SK-N-SH treated with all-trans-retinoic acid at 6 μM for 48 hours (cell line): ENCODE data around the gene SLX4IP.

Experiments
- ATAC-seq: fragments of 200-7000 bp; cut with Tn5 transposase; 3 replicates; pipeline ENCODE4 v1.9.1; 2020; ENCODE audit warnings: mild to moderate bottlenecking, moderate library complexity
- ARNTL ChIP-seq: fragments of 450-650 bp; formaldehyde crosslinking; IDR thresholded peaks from 2 replicates; pipeline ENCODE4 v1.5.0; 2020; ENCODE audit warnings: low read depth, mild to moderate bottlenecking, moderate library complexity, borderline replicate concordance
- BACH2 ChIP-seq: fragments of 250-450 bp; sonication (Bioruptor Pico); IDR thresholded peaks from 2 replicates; pipeline ENCODE4 v1.9.0; 2021; ENCODE audit warnings: mild to moderate bottlenecking, borderline replicate concordance
- CREB5 ChIP-seq: fragments of 250-450 bp; sonication (Bioruptor Pico); IDR thresholded peaks from 2 replicates; pipeline ENCODE4 v1.5.1; 2020; ENCODE audit warnings: low read depth, mild to moderate bottlenecking, moderate library complexity
- CSDC2 ChIP-seq: fragments of 250-450 bp; sonication (Bioruptor Pico); IDR thresholded peaks from 2 replicates; pipeline ENCODE4 v1.5.0; 2020; ENCODE audit warnings: mild to moderate bottlenecking, moderate library complexity
- CSRNP3 ChIP-seq: fragments of 250-450 bp; sonication (Bioruptor Pico); IDR thresholded peaks from 2 replicates; pipeline ENCODE4 v1.5.1; 2021; ENCODE audit warnings: mild to moderate bottlenecking, moderate library complexity
- ESRRG ChIP-seq: fragments of 250-450 bp; sonication (Bioruptor Pico); IDR thresholded peaks from 2 replicates; pipeline ENCODE4 v1.6.1; 2021; ENCODE audit warnings: mild to moderate bottlenecking
- GLIS3 ChIP-seq: fragments of 250-450 bp; sonication (Bioruptor Pico); IDR thresholded peaks from 2 replicates; pipeline ENCODE4 v1.5.0; 2020; ENCODE audit warnings: mild to moderate bottlenecking, moderate library complexity
- ISL1 ChIP-seq: fragments of 250-450 bp; sonication (Bioruptor Pico); IDR thresholded peaks from 2 replicates; pipeline ENCODE4 v2.1.2; 2022; ENCODE audit warnings: mild to moderate bottlenecking, moderate library complexity
- OSR1 ChIP-seq: fragments of 250-450 bp; sonication (Bioruptor Pico); IDR thresholded peaks from 2 replicates; pipeline ENCODE4 v1.8.0; 2022; ENCODE audit warnings: moderate library complexity, mild to moderate bottlenecking, inconsistent platforms
- PATZ1 ChIP-seq: fragments of 250-450 bp; sonication (Bioruptor Pico); IDR thresholded peaks from 2 replicates; pipeline ENCODE4 v1.8.0; 2020; ENCODE audit warnings: mild to moderate bottlenecking, moderate library complexity, borderline replicate concordance
- POU6F1 ChIP-seq: fragments of 250-450 bp; sonication (Bioruptor Pico); IDR thresholded peaks from 2 replicates; pipeline ENCODE4 v1.8.0; 2021; ENCODE audit warnings: low read depth, mild to moderate bottlenecking, moderate library complexity, borderline replicate concordance
- PPARA ChIP-seq: fragments of 250-450 bp; sonication (Bioruptor Pico); IDR thresholded peaks from 2 replicates; pipeline ENCODE4 v1.5.0; 2020; ENCODE audit warnings: mild to moderate bottlenecking, borderline replicate concordance
- RARB ChIP-seq: fragments of 250-450 bp; sonication (Bioruptor Pico); IDR thresholded peaks from 2 replicates; pipeline ENCODE4 v1.8.0; 2021; ENCODE audit warnings: mild to moderate bottlenecking, moderate library complexity
- SNAI2 ChIP-seq: fragments of 250-450 bp; sonication (Bioruptor Pico); IDR thresholded peaks from 2 replicates; pipeline ENCODE4 v1.5.0; 2020; ENCODE audit warnings: mild to moderate bottlenecking, moderate library complexity
- TCF4 ChIP-seq: fragments of 250-450 bp; sonication (Bioruptor Pico); IDR thresholded peaks from 2 replicates; pipeline ENCODE4 v1.8.0; 2021; ENCODE audit warnings: mild to moderate bottlenecking, moderate library complexity, borderline replicate concordance
- TSHZ2 ChIP-seq: fragments of 250-450 bp; sonication (Bioruptor Pico); IDR thresholded peaks from 2 replicates; pipeline ENCODE4 v1.5.0; 2020; ENCODE audit warnings: mild to moderate bottlenecking, moderate library complexity
- ZC3H10 ChIP-seq: fragments of 250-450 bp; sonication (Bioruptor Pico); IDR thresholded peaks from 2 replicates; pipeline ENCODE4 v1.5.1; 2021; ENCODE audit warnings: mild to moderate bottlenecking, moderate library complexity
- ZFP3 ChIP-seq: fragments of 250-450 bp; sonication (Bioruptor Pico); IDR thresholded peaks from 2 replicates; pipeline ENCODE4 v1.5.0; 2020; ENCODE audit warnings: mild to moderate bottlenecking, moderate library complexity
- ZFP30 ChIP-seq: fragments of 450-650 bp; formaldehyde crosslinking; IDR thresholded peaks from 2 replicates; pipeline ENCODE4 v1.5.0; 2022; ENCODE audit warnings: mild to moderate bottlenecking, moderate library complexity
- ZNF70 ChIP-seq: fragments of 450-650 bp; formaldehyde crosslinking; IDR thresholded peaks from 2 replicates; pipeline ENCODE4 v1.5.0; 2020; ENCODE audit warnings: mild to moderate bottlenecking, moderate library complexity
- ZNF8 ChIP-seq: fragments of 450-650 bp; formaldehyde crosslinking; IDR thresholded peaks from 2 replicates; pipeline ENCODE4 v1.5.0; 2020; ENCODE audit warnings: mild to moderate bottlenecking, moderate library complexity

SLX4IP gene

GRCh38 chr20:10578607-10579006, 143.5 kb downstream of the SLX4IP start:
- no peak for TF ChIP-seq TSHZ2 (CRISPR knock-in tag)
- TF ChIP-seq ISL1 (CRISPR knock-in tag) = peak; percentile 96
- TF ChIP-seq PPARA (CRISPR knock-in tag) = no peak
- TF ChIP-seq PATZ1 (CRISPR knock-in tag) = peak; percentile 81; the same call in 1 of the 2 replicates
- TF ChIP-seq RARB = no peak
- no peak for TF ChIP-seq CSDC2 (CRISPR knock-in tag)
- TF ChIP-seq ZFP3 = peak; percentile 19; the same call in 1 of the 2 replicates
- TF ChIP-seq GLIS3 (CRISPR knock-in tag) = no peak
- 0 out of 2 replicates have a peak, but pooled peaks have one; percentile 35 for TF ChIP-seq SNAI2 (CRISPR knock-in tag)
- TF ChIP-seq OSR1 (CRISPR knock-in tag) = no peak
- 0 out of 2 replicates have a peak, but pooled peaks have one; percentile 32 for TF ChIP-seq CREB5 (CRISPR knock-in tag)
- peak; percentile 79 for ATAC-seq

- TF ChIP-seq ARNTL (CRISPR knock-in tag) = no peak
- TF ChIP-seq CREB5 (CRISPR knock-in tag) = no peak
- no peak for TF ChIP-seq ZFP30 (CRISPR knock-in tag)
- TF ChIP-seq RARB = no peak
- TF ChIP-seq TSHZ2 (CRISPR knock-in tag) = no peak
- TF ChIP-seq GLIS3 (CRISPR knock-in tag) = no peak
- TF ChIP-seq PPARA (CRISPR knock-in tag) = no peak
- no peak for TF ChIP-seq POU6F1 (CRISPR knock-in tag)
- no peak for TF ChIP-seq OSR1 (CRISPR knock-in tag)
- TF ChIP-seq SNAI2 (CRISPR knock-in tag) = no peak
- no peak for TF ChIP-seq ESRRG
- TF ChIP-seq TCF4 (CRISPR knock-in tag) = no peak
- TF ChIP-seq CSDC2 (CRISPR knock-in tag) = no peak
- no peak for TF ChIP-seq ZNF70
- TF ChIP-seq ZNF8 = no peak
- TF ChIP-seq ZC3H10 (CRISPR knock-in tag) = no peak
- no peak for TF ChIP-seq CSRNP3
- no peak for TF ChIP-seq BACH2
- no peak for TF ChIP-seq ZFP3
- no peak for TF ChIP-seq PATZ1 (CRISPR knock-in tag)
Observed at GRCh38 chr20:10579942-10580341, 144.8 kb downstream of the SLX4IP start.

More at GRCh38 chr20:10579942-10580341, 144.8 kb downstream of the SLX4IP start:
- ATAC-seq = no peak
